ENCODE results near the gene ECHS1. TPM values are rescaled to one million over a fixed set of nuclear protein-coding genes. Genes with fewer than 3 reads are reported as not detected.

ECHS1 gene
- total RNA-seq, 1 donor from 2014 or later, result 103 TPM

DNA sequence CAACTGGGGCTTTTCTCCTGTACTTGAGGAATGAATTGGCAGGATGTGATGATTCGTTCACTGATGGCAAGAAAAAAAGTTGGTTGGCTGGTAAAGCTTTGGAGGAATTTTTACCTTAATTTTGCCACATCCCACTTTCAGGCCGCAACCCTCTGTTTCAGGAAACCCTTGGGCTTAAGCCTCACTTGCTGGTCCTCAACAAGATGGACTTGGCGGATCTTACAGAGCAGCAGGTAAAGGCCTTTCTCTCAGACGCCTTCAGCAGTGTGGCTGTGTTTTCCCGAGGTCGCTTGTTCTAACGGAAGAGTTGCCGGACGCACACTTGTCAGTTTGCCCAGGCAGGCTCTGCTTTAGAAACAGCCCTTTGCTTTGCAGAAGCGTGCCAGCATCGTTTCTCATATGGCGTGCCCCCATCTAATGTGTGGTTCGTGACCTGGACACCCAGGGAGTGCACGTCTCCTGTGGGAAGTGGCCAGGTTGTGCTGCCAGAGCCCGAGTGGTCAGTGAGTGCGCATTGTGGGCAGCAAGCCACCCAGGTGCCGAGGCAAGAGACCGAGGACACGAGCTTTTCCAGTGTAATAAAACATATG lies 23.0 kb upstream of the ECHS1 start:
- no peaks in the 10 kb centered on the region for H3K27me3 Mint-ChIP-seq (ENCODE audit: low read depth)
- H3K36me3 Mint-ChIP-seq (ENCODE audit: low read depth), result peaks cover 13% of the 10 kb centered on the region
- no peak overlapping the region for H3K27ac Mint-ChIP-seq (ENCODE audit: unreplicated experiment)
- DNase-seq (ENCODE audit: low read depth, low spot score), result no peak
- peak overlapping the region; percentile 94 for H3K4me3 Mint-ChIP-seq
- H3K9me3 Mint-ChIP-seq, result no peaks in the 10 kb centered on the region
- peaks cover 17% of the 10 kb centered on the region for H3K4me1 Mint-ChIP-seq
- no peak for TF ChIP-seq CTCF (conservative IDR thresholded peaks at IDR 0.05)

DNA sequence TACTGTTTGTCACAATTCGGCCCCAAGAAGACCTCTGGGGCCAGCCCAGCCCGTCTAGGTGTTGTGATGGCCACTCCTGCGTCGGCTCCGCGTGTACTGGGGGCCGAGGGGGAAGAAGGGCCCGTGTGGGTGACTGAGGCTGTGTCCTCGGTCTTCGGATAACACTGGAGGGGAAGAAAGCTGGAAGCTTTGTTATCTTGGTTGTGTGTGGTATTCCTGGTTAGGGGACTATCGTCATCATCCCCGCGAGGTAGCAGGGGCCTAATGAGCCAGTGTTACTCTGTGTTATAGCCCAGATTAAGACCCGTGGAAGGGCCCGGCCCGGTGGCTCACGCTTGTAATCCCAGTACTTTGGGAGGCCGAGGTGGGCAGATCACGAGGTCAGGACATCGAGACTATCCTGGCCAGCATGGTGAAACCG lies 21.7 kb upstream of the ECHS1 start:
- no peak for TF ChIP-seq CTCF (conservative IDR thresholded peaks at IDR 0.05)
- no peak for DNase-seq (ENCODE audit: low read depth, low spot score)
- H3K4me3 Mint-ChIP-seq, result peak overlapping the region; percentile 94

DNA sequence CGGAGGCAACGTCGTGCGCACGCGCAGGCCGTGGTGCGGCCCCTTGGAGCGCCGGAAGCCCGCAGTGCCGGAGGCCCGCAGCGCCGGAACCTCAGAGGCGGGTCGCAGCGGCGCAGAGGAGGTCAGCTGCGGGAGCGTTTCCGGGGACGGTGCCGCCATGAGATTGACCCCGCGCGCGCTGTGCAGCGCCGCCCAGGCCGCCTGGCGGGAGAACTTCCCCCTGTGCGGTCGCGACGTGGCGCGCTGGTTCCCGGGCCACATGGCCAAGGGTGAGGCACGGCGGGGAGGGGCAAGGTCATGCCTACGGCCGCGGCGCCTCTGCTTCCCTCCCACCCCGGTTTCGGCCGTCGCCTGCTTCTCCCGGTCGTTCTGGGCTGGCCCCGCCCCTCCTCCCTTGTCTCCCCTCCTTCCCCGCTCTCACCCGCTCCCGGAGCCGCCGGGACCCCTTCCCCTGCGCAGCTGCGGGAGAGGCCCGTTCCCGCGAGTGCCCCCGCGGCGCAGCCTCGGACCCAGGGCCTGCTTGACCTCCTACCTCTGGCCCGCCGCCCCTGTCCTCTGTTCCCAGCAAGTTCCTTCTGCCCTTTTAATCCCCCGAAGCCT lies 21.0 kb upstream of the ECHS1 start, which contains the start of gene MTG1:
TSS of gene MTG1 (plus strand) at position 94 of the 600 bp plus-strand sequence. CDS start at position 158, 64 bp downstream.
- Mint-ChIP-seq H3K36me3 (ENCODE audit: low read depth) (peaks cover 13% of the 10 kb centered on the region), H3K27me3 (ENCODE audit: low read depth) (no peaks in the 10 kb centered on the region), H3K27ac (ENCODE audit: unreplicated experiment) (peak within 1 kb of the TSS; percentile 97), H3K4me1 (peaks cover 20% of the 10 kb centered on the region), H3K9me3 (no peaks in the 10 kb centered on the region), H3K4me3 (peak within 1 kb of the TSS; percentile 94)
- TF ChIP-seq CTCF (conservative IDR thresholded peaks at IDR 0.05), result peak; percentile 37
- peak; percentile 97 for DNase-seq (ENCODE audit: low read depth, low spot score)

More for the DNA sequence above, 21.7 kb upstream of the ECHS1 start:
- Mint-ChIP-seq H3K27me3 (ENCODE audit: low read depth) (no peaks in the 10 kb centered on the region), H3K27ac (ENCODE audit: unreplicated experiment) (peak overlapping the region; percentile 97), H3K4me1 (peaks cover 17% of the 10 kb centered on the region), H3K36me3 (ENCODE audit: low read depth) (peaks cover 13% of the 10 kb centered on the region), H3K9me3 (no peaks in the 10 kb centered on the region)

DNA sequence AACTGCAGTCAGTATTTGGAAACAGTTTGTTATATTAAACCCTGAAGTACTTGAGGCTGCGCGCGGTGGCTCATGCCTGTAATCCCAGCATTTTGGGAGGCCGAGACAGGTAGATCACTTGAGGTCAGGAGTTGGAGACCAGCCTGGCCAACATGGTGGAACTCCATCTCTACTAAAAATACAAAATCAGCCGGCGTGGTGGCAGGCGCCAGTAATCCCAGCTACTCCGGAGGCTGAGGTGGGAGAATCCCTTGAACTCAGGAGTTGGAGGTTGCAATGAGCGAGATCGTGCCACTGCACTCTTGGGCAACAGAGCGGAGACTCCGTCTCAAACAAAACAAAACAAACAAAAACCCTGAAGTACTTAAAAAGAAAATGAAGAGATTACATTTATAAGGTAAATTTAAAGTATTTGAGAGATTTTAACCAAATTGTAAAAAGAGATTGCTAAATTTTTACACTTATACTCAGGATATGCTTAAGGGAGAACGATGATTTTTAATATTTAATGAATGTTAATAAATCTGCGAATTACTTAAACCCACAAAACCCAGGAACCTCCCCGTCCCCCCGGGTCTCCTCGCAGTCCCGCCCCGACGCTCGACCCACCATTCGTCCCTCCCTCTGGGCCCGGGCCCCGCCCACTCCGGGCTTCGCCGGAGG lies 20.4 kb upstream of the ECHS1 start:
- no peak for DNase-seq (ENCODE audit: low read depth, low spot score)
- Mint-ChIP-seq H3K27ac (ENCODE audit: unreplicated experiment) (peak overlapping the region; percentile 72), H3K27me3 (ENCODE audit: low read depth) (no peaks in the 10 kb centered on the region), H3K9me3 (no peaks in the 10 kb centered on the region), H3K4me1 (peaks cover 21% of the 10 kb centered on the region), H3K4me3 (peak overlapping the region; percentile 90), H3K36me3 (ENCODE audit: low read depth) (peaks cover 13% of the 10 kb centered on the region)
- TF ChIP-seq CTCF (conservative IDR thresholded peaks at IDR 0.05), result no peak

DNA sequence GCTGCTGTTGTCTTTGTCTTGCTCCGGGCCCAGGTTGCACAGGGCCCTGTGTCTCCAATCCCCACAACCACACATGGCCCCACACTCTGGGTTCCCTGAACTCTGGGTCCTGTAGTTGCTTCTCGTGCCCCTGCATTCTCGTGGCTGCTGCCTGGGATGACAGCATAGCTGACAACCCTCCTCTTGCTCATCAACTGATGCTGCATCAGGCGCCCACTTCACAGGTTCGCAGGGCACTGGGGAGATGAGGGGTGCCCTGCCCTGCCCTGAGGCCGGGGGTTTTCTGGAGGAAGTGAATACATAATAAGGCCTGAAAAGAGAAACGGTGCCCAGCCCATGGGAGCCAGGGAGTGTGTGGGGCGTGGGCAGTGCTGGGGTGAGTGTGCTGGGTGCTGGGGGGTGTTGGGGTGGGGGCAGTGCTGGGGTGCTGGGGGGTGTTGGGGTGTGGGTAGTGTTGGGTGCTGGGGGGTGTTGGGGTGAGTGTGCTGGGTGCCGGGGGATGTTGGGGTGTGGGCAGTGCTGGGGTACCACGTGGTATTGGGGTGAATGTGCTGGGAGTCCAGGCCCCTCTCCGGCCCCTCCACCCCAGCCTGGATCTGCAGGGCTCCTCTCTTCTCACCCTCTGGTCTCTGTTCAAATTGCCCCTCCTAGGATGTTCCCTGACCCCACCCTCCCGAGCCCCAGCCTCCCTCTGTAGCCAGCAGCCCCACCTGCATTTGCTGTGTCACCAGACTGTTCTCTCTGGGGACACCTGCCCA lies 18.8 kb upstream of the ECHS1 start:
- peaks cover 18% of the 10 kb centered on the region for H3K4me1 Mint-ChIP-seq
- H3K9me3 Mint-ChIP-seq, result no peaks in the 10 kb centered on the region
- H3K27ac Mint-ChIP-seq (ENCODE audit: unreplicated experiment), result no peak overlapping the region
- H3K4me3 Mint-ChIP-seq, result no peak overlapping the region
- H3K27me3 Mint-ChIP-seq (ENCODE audit: low read depth), result no peaks in the 10 kb centered on the region
- peaks cover 4% of the 10 kb centered on the region for H3K36me3 Mint-ChIP-seq (ENCODE audit: low read depth)
- DNase-seq (ENCODE audit: low read depth, low spot score), result no peak
- no peak for TF ChIP-seq CTCF (conservative IDR thresholded peaks at IDR 0.05)

Measured in neural crest cell (in vitro differentiated cells).